Kidney capillary endothelial cell (primary cell): ENCODE results near the gene ADRB1.

Experiments
- DNase-seq: peaks from one replicate; pipeline ENCODE4 v3.0.0-alpha.2; 2018; ENCODE audit warnings: low spot score

The ADRB1 gene

DNA sequence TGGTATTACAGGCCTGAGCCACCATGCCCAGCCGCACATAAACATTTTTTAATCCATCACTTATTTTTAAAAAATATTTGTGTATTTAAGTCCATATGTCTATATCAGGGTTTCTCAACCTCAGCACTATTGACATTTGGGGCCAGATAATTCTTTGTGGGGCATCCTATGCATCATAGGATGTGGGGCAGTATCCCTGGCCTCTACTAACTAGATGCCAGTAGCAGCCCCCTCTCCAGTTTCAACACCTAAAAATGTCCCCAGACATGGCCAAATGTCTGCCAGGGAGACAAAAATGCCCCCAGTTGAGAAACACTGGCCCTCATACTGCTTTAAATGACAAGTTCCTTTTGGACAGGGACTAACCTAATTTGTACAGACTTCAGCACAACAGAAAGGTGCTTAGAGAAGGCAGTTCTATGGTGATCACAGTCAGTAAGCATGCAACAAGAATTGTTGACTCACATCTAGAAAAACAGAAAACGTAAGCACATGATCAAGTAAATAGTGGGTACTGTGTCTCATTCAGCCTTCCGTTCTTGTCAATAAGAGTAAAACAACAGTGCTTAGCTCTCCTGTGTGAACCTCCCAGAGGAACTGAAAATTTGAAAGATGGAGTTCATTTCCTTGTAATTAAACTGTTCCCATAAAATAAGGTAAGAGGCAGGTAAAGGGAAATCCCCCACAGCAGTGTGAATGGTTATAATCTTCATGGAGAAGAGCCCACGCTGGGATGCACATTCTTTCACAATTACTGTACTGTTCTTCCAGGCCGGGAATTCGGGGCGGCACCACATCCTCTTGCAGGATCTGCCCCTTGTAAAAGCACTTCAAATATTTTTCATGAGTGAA is 17.3 kb upstream of the ADRB1 start:
- no peak for DNase-seq

DNA sequence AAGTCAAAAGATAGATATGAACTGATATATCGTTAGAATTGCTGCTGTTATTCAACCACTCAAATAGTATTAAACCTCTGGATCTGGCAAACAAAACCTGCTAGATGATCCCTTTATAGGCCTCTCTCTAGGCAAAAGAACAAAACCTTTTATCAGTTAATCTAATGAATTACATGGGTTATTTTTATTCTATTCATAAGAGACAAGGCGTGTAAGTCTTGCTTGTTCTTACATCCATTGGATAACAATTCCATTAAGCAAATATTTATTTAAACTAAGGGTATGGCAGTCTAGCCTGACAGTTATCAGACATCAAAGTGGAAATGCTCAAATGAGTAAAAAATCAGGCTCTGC is 16.6 kb upstream of the ADRB1 start:
- DNase-seq: no peak

DNA sequence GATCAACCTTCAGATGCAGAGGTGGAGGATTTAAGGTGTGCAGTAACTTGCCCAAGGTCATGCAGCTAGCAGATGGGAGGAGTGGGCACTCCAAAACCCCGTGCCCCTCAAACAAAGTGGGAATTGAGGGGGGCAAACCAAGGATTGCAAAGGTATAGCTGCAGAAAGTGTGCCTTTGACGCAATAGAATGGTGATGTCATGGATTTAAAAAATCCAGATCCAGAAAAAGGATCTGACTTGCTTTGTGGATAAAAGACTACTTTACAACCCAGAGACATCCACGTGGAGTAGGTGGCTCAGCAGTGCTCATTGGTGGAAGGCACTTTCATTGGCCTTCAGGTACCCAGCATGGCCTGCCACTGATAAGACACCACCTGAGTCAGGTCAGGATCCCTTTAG is 15.7 kb upstream of the ADRB1 start:
- no peak for DNase-seq

DNA sequence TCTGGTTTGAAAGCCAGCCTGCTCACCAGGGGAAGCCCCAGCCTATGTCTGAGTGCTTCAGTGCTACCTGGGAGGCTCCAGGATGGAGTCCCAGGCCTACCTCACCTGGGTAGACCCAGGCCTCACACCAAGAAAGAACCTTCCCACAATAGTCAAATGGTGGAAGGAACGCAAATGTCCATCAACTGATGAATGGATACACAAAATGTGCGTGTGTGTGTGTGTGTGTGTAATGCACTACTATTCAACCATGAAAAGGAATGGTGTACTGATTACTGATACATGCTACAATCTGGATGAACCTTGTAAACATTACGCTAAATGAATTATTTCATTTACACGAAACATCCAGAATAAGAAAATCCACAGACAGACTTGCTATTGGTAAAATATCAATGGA is 15.2 kb upstream of the ADRB1 start:
- no peak for DNase-seq

DNA sequence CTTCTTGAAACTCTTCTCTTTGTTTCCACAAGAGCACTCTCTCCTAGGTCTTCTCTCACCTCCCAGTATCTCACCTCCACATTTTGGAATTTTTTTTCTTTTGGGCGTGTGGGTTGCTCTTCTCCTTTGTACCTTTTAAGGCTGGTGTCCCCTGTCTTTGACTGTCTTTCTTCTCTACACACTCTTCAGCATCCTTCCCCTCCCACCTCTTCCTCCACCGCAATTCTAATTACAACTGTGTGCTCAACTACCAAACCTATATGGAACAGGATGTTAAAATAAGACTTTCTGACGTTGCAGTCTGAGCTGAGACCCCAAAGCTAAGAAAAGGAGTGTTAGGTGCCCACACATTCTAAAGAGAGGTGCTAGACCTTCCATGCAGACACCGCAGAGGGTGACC is 14.0 kb upstream of the ADRB1 start:
- no peak for DNase-seq

DNA sequence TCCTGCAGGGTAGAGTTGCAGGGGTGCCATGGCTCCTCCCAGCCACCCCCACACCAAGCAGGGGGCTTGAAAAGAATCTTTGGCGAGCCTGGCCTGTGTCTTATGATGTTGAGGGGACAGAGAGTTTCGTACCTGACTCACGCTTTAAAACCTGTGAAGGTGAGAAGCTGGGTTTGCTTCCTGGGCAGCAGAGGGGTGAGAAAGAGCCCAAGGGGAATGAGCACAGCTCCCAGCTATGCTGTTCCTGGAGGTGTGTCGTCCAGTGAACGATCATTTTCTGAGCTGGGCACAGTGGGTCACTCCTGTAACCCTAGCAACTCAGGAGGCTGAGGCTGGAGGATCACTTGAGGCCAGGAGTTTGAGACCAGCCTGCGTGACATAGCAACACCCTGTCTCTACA is 13.5 kb upstream of the ADRB1 start:
- DNase-seq: no peak

DNA sequence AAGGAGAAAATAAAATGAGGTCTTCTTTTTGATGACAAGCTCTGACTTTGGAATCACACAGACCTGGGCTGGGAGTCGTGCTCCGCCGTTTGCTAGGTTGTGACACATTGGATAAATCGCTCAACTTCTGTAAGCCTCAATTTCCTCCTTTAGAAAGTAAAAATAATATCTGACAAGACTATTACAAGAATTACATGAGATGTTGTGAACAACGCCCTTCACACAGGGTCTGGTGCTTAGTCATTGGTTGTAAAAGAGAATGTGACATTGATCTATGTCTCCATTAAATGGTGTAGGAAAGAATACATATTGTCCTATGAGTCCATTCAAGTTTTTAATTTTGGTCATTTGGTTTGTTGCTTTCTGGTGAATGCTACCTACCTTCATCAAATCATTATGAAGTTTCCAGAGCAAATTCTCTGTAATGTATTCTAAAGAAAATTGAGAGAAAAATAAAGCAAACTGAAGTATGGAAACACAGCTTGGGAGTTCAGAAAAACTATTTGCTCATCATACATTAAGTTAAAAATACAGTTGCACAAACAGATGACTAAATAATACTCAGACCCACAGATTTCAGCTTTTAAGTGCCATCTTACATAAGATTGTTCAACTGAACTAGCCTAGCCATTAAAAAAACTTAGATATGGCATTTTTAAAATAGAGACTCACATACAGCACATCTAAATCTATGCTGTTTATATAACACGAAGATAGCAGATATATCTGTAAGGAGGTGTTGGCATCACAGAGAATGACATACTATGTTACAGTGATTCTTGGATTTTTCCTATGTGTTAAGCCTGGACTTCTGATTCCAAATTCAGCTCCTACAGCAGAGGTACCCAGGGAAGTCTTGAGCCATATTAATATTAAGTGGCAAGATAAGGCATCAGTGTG is 12.3 kb upstream of the ADRB1 start:
- DNase-seq: no peak

DNA sequence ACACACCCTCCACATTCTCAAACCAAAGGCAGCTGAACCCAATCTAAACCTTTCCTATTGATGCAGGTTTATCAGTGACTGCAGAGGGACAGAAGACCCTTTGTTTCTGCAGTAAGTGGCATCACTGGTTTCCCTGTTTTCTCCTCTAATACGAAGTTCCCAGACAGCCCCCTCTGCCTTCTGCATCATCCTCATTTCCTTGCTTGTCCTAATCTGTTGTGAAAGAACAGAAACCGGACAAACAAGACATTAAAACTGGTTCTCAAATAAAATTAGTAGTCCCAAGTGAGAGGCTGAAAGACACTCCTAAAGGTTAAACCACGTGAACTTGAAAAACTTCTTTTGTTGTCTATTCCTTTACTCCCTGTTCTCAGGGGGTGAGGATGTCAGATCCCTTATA is 10.1 kb upstream of the ADRB1 start:
- DNase-seq: no peak

DNA sequence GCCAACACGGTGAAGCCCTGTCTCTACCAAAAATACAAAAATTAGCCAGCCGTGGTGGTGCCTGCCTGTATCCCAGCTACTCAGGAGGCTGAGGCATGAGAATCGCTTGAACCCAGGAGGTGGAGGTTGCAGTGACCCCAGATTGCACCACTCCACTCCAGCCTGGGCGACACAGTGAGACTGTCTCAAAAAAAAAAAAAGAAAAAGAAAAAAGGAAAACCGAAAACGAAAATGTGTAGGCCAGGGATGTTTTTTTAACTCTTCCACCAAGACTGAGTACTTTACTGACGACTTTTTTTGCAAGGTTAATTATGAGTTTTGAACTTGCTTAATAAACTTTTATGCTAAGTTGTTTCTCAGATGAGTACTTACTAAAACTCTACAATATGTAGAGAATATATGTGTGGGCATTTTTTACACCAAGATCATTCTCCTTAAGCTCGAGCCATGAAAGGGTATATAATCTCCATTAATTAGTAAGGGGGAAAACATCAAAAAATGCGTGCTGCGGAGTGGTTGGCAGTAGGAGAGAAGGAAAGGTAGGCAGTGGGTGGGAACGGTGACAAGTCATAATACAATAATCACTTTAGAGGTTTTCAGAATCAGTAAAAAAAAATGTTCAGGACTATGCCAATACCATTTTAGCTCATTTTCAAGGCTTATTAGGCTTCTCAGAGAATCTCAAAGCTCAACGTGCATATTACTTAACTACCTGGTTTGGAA is 8.6 kb upstream of the ADRB1 start:
- DNase-seq: no peak

DNA sequence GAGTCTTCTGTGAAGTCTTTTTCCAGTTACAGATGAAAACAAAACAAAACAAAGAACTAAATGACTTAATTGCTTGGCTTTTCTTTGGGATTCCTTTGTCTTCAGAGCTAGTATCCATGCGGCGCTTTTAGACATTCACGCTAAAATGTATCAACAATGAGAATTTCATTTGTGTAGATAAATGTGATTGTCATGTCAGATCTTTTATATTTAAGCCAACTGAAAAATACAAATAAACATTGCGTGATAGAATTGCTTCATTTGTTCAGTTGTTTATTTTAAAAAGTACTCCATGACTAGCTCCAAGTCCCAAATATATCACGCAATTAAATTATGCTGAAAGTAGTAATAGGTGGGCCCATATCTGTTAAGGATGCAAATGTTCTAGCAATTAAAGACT is 7.9 kb upstream of the ADRB1 start:
- DNase-seq: no peak

DNA sequence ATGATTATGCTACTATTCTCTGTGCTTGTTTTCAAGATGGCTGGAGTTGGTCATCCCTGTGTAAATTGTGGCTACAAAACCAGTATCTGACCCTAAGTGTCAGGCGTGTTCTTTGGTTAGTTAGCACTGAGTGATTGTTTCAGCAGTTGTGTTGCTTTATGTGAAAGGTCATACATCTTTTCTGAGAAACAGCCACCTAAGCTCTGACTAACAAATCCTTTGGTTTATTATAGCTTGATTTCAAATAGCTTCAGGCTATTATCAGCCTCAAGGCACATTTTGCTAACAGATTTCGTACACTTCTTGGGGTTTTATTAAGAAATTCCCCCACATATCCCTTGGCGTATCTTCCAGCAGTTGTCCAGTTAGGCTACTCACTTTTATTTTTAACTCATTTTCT is 4.8 kb upstream of the ADRB1 start:
- DNase-seq: no peak

DNA sequence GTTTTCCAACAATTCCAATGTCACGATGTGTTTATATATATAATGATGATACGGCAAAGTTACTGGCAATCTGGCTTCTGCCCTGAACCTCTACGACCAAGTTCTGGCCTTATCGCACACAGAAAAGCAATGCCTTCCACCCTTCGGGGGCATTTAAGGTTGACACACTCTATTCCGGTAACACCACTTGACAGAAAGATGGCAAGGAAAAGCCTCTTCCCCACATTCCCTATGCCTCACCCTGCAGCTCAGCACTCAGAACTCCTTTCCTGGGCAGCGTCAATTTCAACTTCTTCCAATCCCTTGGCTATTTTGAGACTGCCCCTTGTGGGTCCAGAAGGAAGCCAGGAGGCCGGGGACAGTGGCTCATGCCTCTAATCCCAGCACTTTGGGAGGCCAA is 2.5 kb upstream of the ADRB1 start:
- DNase-seq: no peak

DNA sequence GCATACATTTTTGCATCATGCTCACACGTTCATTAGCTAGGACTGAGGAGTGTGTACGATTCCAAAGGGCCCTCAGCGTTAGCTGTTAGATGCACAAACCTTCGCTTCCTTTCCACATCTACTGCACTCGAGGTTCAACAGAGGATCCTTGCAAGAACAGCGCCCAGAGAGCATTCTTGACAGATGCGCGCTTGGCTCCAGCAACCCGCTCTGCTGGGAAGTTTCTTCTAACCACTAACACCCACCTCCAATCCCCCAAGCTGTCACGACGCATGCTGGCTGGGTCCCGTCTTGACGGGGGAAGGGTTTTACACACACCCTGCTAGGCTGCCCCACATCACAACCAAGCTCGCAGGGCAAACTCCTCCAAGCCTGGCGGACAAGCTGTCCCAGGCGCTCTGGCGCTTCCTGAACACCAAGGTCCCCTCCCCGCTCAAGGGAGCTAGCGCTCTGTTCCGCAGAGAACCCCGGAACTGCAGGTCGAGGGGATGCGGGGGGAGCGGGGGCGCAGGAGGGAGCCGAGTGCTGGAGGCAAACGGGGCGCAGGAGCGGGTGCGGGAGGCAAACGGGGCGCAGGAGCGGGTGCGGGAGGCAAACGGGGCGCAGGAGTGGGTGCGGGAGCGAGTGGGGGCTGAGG is 653 bp upstream of the ADRB1 start:
- no peak for DNase-seq

DNA sequence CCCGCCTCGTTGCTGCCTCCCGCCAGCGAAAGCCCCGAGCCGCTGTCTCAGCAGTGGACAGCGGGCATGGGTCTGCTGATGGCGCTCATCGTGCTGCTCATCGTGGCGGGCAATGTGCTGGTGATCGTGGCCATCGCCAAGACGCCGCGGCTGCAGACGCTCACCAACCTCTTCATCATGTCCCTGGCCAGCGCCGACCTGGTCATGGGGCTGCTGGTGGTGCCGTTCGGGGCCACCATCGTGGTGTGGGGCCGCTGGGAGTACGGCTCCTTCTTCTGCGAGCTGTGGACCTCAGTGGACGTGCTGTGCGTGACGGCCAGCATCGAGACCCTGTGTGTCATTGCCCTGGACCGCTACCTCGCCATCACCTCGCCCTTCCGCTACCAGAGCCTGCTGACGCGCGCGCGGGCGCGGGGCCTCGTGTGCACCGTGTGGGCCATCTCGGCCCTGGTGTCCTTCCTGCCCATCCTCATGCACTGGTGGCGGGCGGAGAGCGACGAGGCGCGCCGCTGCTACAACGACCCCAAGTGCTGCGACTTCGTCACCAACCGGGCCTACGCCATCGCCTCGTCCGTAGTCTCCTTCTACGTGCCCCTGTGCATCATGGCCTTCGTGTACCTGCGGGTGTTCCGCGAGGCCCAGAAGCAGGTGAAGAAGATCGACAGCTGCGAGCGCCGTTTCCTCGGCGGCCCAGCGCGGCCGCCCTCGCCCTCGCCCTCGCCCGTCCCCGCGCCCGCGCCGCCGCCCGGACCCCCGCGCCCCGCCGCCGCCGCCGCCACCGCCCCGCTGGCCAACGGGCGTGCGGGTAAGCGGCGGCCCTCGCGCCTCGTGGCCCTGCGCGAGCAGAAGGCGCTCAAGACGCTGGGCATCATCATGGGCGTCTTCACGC is 825 bp downstream of the ADRB1 start:
- no peak for DNase-seq

DNA sequence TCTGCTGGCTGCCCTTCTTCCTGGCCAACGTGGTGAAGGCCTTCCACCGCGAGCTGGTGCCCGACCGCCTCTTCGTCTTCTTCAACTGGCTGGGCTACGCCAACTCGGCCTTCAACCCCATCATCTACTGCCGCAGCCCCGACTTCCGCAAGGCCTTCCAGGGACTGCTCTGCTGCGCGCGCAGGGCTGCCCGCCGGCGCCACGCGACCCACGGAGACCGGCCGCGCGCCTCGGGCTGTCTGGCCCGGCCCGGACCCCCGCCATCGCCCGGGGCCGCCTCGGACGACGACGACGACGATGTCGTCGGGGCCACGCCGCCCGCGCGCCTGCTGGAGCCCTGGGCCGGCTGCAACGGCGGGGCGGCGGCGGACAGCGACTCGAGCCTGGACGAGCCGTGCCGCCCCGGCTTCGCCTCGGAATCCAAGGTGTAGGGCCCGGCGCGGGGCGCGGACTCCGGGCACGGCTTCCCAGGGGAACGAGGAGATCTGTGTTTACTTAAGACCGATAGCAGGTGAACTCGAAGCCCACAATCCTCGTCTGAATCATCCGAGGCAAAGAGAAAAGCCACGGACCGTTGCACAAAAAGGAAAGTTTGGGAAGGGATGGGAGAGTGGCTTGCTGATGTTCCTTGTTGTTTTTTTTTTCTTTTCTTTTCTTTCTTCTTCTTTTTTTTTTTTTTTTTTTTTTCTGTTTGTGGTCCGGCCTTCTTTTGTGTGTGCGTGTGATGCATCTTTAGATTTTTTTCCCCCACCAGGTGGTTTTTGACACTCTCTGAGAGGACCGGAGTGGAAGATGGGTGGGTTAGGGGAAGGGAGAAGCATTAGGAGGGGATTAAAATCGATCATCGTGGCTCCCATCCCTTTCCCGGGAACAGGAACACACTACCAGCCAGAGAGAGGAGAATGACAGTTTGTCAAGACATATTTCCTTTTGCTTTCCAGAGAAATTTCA is 1.7 kb downstream of the ADRB1 start:
- no peak for DNase-seq

DNA sequence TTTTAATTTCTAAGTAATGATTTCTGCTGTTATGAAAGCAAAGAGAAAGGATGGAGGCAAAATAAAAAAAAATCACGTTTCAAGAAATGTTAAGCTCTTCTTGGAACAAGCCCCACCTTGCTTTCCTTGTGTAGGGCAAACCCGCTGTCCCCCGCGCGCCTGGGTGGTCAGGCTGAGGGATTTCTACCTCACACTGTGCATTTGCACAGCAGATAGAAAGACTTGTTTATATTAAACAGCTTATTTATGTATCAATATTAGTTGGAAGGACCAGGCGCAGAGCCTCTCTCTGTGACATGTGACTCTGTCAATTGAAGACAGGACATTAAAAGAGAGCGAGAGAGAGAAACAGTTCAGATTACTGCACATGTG is 2.4 kb downstream of the ADRB1 start:
- DNase-seq: no peak

DNA sequence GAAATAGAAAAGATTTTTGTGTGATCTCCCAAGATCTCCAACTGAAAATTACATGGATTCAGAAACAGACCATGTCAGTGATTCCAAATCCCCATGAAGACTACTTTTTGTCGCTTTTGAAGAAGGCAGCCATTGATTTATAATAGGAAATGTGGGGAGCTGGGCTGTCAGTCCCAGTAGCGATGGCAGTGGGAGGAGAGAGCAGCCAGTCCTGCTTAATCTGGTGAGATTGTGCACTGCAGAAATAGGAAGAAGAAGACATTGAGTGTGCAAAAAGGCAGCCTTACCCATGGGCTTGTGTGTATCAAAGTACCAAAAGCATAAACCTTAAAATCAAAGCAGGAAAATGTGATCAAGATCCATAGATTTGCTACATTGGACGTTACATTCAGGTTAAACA is 4.8 kb downstream of the ADRB1 start:
- no peak for DNase-seq

DNA sequence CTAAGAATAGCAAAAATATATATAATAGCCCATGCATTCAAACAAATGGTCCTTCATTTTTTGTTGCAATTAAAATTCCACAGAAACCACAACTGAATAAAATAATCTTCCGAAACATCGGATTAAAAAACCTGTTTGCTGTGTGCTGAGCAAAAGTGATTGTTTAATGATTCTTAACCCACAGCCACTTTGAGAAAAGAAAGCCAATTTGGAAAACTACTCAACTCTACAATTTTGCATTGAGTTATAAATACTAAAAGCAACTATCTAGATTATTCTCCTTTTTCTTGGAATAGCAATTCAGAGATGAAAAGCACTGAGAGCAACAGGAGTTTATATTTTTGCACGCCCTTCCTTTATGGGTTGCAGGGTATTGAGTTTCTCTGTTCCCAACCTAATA is 8.0 kb downstream of the ADRB1 start:
- no peak for DNase-seq

DNA sequence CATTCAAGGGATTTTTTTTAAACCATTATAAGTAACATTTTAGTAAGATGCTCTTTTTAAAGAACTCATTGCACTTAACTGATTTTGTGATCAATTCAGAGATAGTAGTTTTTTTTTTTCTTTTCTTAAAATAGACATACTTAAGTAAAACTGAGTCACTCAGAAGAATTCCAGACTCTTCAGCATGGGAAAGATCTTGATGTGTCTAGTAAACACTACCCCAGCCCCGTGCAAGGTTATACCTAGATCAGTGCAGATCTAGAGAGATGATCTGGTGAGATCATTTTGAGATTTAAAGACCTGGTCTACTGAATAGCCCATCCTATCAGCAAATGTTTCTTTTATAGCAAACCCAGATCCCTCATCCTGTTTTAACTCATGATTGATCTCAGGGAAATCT is 8.6 kb downstream of the ADRB1 start:
- no peak for DNase-seq

DNA sequence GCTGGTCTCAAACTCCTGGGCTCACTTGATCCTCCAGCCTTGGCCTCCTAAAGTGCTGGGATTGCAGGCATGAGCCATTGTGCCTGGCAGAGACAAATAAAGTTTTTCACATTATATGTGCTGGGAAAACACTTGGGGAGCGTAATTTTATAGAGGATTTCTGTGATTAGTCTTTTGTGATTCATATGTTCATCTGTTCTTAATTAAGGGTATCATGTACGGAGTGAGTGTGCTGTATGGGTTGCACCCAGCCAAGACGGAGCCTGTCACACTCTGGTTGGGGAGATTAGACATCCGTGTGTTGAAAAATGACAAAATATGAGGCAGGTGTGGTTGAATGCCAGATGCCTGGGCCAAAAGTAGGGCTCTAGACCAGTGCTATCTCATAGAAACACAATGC is 10.3 kb downstream of the ADRB1 start:
- DNase-seq: no peak
